NCI-H1048 (cell line): ENCODE data around the gene RUSC2.
"Not testable (repeated sequence)": the region's sequence is repeated elsewhere in the genome, so short reads cannot be mapped to it uniquely, and the experiment has no call there.

Experiments used
- DNase-seq: peaks from one replicate; lab custom pipeline; 2025; lab: John Stamatoyannopoulos, UW

Gene RUSC2

GRCh38 chr9:35489313-35490154 lies at the start of gene RUSC2:
TSS of gene RUSC2 (plus strand) at chr9:35490111. CDS start at chr9:35546522, 56,411 bp downstream.
- DNase-seq, result peak; percentile 62

DNA sequence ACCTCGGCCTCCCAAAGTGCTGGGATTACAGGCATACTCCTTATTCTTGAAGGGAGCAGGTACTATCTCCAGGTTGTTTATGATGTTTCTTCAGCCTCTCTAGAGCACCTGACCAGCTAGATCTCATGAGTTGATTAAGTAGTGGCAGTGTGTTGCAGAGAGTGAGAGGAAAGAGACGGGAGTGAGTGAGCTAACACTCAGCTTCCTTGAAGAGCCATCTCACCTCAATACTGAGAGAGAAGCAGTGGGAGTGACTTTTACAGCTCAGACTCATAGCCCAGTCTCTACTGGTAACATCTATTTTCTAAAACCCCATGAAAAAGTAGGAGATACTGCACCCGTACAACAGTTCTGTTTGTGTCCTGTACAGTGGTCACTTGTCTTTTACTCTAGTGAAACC lies 43.9 kb upstream of the RUSC2 start:
- no peak for DNase-seq

- no peak for DNase-seq
Measured at GRCh38 chr9:35448496-35448895, 41.4 kb upstream of the RUSC2 start.

- no peak for DNase-seq
Measured at GRCh38 chr9:35452481-35452880, 37.4 kb upstream of the RUSC2 start.

- DNase-seq, result no peak
Measured at GRCh38 chr9:35453786-35454185, 36.1 kb upstream of the RUSC2 start.

GRCh38 chr9:35464141-35465025 lies 25.5 kb upstream of the RUSC2 start:
- no peak for DNase-seq

- no peak for DNase-seq
Measured at GRCh38 chr9:35470340-35470739, 19.6 kb upstream of the RUSC2 start.

DNA sequence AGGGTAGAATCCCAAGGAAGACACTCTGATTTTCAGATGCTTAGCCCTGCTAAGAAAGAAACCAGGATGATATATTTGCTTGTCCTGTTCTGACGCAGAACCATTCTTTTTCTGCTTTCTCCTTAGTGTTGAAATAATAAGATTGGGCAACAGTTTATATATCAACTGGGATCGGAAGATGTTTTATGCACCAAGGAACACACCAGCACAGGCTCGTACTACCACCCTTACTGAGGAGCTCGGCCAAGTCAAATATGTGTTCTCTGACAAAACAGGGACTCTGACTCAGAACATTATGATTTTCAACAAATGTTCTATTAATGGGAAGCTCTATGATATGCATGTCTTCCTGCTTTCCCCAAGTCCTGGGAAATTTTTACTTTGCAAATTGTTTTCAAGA lies 19.0 kb upstream of the RUSC2 start:
- no peak for DNase-seq

- DNase-seq, result no peak
Measured at GRCh38 chr9:35476596-35476995, 13.3 kb upstream of the RUSC2 start.

DNA sequence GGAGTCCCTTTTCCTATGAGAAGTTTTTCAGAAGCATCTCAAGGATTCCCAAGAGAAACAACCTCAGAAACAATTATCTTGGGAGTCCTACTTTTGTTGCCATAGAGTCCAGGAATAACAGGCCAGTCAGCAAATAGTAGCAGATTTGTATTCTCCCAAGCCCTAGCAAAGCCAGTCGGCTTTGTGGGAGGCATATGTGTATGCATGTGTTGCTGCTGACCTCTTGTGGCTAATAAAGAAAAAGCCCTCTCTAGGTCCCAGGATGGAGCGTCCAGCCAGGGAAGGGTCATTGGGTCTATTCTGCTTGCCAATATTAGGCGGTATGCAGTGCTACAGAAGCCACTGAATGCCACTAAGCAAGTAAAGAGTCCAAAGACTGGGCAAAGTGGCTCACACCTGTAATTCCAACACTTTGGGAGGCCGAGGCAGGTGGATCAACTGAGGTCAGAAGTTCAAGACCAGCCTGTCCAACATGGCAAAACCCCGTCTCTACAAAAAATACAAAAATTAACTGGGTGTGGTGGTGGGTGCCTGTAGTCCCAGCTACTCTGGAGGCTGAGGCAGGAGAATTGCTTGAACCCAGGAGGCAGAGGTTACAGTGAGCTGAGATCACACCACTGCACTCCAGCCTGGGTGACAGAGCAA lies 12.6 kb upstream of the RUSC2 start:
- peak; percentile 42 for DNase-seq

DNA sequence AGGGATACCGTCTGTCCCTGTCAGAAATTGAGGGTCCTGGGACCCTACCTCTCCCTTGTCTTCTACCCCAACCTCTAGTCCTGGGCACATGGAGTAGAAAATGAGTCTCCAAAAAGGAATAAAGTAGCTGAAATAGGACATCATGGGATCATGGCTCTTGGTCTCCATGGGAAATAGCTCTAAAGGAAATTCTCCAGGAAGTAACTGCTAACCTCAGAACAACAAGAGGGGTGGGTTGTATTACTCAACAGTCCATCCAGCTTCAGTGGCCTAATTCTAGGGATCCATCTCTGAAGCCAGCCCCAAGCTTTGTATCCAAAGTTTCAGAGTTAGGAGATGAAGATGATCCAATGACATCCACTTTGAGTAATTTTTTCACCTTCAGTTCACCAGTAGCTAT lies 11.0 kb upstream of the RUSC2 start:
- DNase-seq, result no peak

DNA sequence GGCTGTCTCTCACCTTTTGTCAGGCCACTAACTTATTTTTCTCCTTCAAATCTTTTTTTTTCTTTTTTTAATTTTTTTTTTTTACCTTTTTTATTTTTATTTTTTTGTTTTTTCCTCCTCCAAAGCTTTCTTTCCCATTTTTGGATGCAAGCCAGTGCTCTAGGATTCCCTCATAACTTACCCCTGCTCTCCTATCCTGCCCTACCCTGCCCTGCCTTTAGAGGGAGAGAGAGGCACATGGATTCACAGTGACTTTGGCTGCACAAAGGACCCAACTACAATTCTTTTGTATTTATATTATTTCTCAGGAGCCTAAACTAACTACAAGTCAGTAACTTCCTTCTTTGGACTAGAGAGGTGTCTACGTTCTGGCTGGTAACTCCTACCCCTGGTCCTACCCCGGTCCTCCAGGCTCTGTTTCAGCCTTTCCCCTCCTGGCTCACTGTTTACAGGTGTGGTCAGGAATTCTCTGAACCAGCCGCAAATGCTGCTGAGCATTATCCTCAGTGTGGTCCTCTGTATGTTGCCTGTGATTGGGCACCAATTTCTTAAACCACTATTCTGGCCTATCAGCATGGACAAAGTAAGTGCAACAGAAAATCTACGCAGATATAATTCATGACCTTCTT lies 8.4 kb upstream of the RUSC2 start:
- DNase-seq, result no peak

DNA sequence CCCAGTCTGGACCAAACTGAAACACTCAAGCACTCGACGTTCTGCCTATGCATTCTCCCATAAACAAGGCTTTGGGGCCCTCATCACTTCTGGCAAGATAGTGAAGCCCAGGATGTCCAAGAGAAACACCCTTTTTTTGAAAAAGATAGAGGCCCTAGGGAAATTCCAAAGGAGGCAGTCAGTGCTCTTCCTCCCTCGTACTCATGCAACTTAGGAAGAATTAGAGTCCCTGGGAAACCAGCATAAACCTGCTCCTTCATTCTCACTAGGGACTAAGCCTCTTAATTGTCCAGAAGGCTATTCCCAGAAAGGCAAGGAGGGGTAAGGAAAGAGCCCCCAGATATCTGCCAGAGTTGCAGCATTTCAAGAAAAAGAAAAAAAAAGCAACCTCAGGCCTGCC lies 7.8 kb upstream of the RUSC2 start:
- no peak for DNase-seq

GRCh38 chr9:35484406-35484805 lies 5.5 kb upstream of the RUSC2 start:
- DNase-seq, result no peak

DNA sequence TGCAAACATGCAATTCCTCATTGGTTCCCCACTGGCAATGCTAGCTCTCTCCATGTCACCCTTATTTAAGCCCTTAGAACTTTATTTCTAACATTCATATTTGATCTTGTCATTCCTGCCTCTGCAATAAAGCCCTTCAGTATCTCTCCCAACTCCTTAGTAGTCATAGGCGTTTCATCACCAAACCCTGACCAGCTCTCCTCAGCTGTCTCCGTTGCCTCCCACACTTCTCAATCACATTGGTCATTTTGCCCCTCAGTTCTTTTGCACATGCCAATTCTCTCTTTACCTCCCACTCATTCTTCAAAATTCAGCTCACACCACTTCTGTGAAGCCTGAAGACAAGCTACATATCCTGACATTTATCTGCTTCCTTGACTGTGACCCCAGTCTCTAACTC lies 2.8 kb upstream of the RUSC2 start:
- no peak for DNase-seq

DNA sequence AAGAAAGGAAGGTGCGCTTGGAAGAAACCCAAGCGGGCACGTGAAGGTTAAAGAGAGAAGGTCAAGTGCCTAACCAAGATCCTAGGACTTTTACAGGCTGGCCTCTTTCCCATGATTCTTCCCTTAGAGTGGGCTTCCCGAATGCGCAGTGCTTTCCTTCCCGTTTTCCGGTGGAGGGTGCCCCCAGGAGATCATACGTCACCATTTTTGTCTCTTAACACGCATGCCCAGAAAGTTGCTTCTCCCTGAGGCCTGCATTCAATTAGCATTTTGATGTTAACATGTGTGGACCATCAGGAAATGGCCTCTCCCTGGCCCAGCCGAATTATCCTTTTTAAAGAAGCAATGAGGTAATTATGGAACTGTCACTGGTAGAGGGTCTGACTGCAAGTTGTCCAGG lies 1.9 kb upstream of the RUSC2 start:
- no peak for DNase-seq

DNA sequence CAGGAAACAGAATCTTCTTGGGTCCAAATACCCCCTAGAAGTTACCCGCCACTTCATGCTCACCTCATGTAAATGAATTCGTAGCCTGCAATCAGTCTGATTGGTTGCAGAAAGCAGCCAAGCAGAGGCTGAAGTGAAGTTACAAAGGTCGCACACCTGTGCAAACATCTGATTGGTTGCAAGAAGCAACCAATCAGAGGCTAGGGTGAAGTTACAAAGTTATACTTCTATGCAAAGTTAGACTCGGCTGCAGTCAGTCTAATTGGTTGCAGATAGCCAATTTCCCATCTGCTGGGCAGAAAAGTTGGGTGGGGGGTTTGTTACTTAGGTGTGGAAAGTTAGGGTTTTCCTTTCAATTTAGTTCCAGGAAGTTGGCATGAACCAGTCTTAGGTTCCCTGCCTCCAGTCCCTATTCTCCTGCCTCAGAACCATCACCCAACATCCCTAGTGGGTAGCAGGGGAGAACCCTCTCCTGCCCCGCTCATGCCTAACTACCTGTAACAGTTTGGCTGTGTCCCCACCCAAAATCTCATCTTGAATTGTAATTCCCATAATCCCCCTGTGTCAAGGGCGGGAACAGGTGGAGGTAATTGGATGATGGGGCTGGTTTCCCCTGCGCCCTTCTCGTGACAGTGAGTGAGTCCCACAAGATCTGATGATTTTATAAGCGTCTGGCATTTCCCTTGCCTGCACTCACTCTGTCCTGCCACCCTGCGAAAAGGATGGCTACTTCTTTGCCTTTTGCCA lies 1.2 kb upstream of the RUSC2 start:
- no peak for DNase-seq

DNA sequence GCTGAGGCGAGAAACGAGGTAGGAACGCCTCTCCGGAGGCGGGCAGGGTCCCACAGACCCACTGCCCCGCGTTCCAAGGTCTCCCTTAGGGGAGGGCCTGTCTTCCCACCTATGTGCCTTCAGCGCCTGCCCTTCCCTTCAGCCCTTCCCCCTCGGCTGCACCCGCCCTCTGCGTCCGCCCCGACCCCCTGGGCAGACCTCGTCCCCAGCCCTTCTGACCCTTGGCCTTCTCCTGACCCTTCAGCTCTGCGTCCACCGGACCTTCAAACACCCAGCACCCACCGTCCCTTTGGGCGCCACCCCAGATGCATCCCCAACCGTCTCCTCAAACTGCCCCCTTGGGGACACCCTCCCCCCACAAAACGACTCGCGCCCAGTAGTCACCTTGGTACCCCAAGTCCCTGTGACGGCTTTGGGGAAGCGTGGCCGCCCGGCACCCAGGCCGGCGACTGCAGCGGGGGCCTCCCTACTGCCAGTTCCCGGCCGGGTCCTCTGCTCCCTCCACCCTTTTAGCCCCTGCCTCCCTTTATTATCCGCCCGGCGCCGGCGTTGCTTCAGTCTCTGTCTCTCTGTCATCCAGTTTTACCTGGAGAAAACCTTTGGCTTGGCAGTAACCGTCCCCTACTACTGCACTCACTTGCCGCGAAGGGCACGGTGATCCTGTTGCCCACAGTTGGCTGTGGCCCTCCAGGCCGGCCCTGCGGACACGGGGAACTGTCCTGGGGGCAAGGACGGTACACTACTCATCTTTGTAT lies 421 bp downstream of the RUSC2 start:
- DNase-seq, result no peak

GRCh38 chr9:35490910-35491465 lies 1.1 kb downstream of the RUSC2 start:
- DNase-seq, result no peak

- DNase-seq, result not testable (repeated sequence)
Measured at GRCh38 chr9:35493119-35493518, 3.2 kb downstream of the RUSC2 start.
